ENCODE measurements around the gene NFKB2.

Gene NFKB2

GRCh38 chr10:102396730-102397151, 1.2 kb downstream of the NFKB2 start:
- no peak for TF ChIP-seq CTCF (IDR thresholded peaks at IDR 0.05)

GRCh38 chr10:102397222-102398171, 2.0 kb downstream of the NFKB2 start:
- no peak for TF ChIP-seq CTCF (IDR thresholded peaks at IDR 0.05)

- TF ChIP-seq CTCF (IDR thresholded peaks at IDR 0.05): no peak
Measured at GRCh38 chr10:102398172-102399020, 2.9 kb downstream of the NFKB2 start.

GRCh38 chr10:102399217-102400021, 3.9 kb downstream of the NFKB2 start:
- peak; percentile 97 for TF ChIP-seq CTCF (IDR thresholded peaks at IDR 0.05)

- no peak for TF ChIP-seq CTCF (IDR thresholded peaks at IDR 0.05)
Measured at GRCh38 chr10:102400076-102400475, 4.6 kb downstream of the NFKB2 start.

GRCh38 chr10:102400598-102401341, 5.3 kb downstream of the NFKB2 start:
- no peak for TF ChIP-seq CTCF (IDR thresholded peaks at IDR 0.05)
